ENCODE measurements around the gene CLDN8. TPM values are rescaled to one million over a fixed set of nuclear protein-coding genes. Genes with fewer than 3 reads are reported as not detected.

Gene CLDN8
- total RNA-seq, 4 donors from 2014 or later, result 8.9 to 55.6 (median 32.6) TPM

GRCh38 chr21:30249936-30250335, 34.0 kb upstream of the CLDN8 start:
- H3K36me3 ChIP-seq, result no peaks in the 10 kb centered on the region
- no peaks in the 10 kb centered on the region for H3K27me3 ChIP-seq
- 74 to 92% methylated on average over 3 of the region's 3 CpGs for WGBS, 2 donors
- no peaks in the 10 kb centered on the region for H3K4me1 ChIP-seq
- no peak for DNase-seq
- no peaks in the 10 kb centered on the region for H3K9me3 ChIP-seq
- no peak overlapping the region for H3K27ac ChIP-seq
- intact Hi-C loops (cut with DNase I), result no loop called here
- H3K4me3 ChIP-seq (replicated peaks in 1 of 3), result no peak overlapping the region
- TF ChIP-seq POLR2A (IDR thresholded peaks at IDR 0.05), result no peak

- DNase-seq, result no peak
- H3K27ac ChIP-seq, result no peak overlapping the region
- H3K9me3 ChIP-seq, result no peaks in the 10 kb centered on the region
- no peaks in the 10 kb centered on the region for H3K27me3 ChIP-seq
- no peaks in the 10 kb centered on the region for H3K4me1 ChIP-seq
- H3K4me3 ChIP-seq (replicated peaks in 1 of 3), result no peak overlapping the region
- intact Hi-C loops (cut with DNase I), result no loop called here
- 85 to 87% methylated on average over 9 of the region's 9 CpGs for WGBS, 2 donors
- no peaks in the 10 kb centered on the region for H3K36me3 ChIP-seq
- TF ChIP-seq POLR2A (IDR thresholded peaks at IDR 0.05) (no peak), CTCF (IDR thresholded peaks at IDR 0.05) (no peak)
Observed at GRCh38 chr21:30248844-30249243, 32.9 kb upstream of the CLDN8 start.

- Histone ChIP-seq H3K27ac (no peak overlapping the region), H3K9me3 (no peaks in the 10 kb centered on the region), H3K36me3 (no peaks in the 10 kb centered on the region), H3K27me3 (no peaks in the 10 kb centered on the region), H3K4me1 (no peaks in the 10 kb centered on the region), H3K4me3 (replicated peaks in 1 of 3) (no peak overlapping the region)
- no peak for DNase-seq
- TF ChIP-seq CTCF (IDR thresholded peaks at IDR 0.05), result no peak
- intact Hi-C loops (cut with DNase I), result no loop called here
Observed at GRCh38 chr21:30245061-30245460, 29.2 kb upstream of the CLDN8 start.

DNA sequence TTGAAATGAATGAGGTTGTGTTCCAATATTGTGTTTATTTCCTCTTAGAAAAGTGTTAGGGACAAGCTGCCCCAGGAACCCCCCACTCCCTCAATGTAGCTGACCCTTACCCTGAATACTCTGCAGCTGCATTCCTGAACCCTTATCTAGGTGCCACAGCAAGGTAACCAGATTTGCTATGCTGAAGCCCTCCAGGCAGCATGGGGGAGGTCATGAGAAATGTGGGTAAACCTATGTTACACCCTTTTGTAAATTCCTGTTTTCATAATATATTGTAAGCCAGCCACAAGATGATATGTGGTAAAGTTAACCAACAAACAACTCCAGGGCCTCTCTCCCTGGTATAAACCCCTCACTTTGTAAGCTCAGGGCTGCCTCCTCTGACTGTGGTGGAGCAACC, 27.8 kb upstream of the CLDN8 start:
- no peaks in the 10 kb centered on the region for H3K36me3 ChIP-seq

DNA sequence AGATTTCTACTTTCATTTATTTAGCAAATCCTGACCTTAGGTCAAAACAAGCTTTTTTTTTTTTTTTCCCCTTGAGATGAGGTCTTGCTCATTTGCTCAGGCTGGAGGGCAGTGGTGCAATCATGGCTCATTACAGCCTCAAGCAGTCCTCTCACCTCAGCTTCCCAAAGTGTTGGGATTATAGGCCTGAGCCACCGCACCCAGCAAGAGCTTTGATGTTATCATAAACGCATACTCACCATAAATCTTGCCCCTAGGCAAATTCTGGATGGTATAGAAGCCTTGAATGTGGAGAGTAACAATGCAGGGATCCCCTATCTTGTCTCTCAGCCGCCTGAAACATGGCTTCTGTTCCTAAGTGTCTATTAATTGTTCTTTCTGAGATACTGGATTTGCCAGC, 24.8 kb upstream of the CLDN8 start:
- H3K27ac ChIP-seq, result no peak overlapping the region
- TF ChIP-seq CTCF (IDR thresholded peaks at IDR 0.05), result no peak
- no peak for TF ChIP-seq POLR2A (IDR thresholded peaks at IDR 0.05)
- H3K36me3 ChIP-seq, result no peaks in the 10 kb centered on the region
- no peak for DNase-seq
- H3K4me1 ChIP-seq, result no peaks in the 10 kb centered on the region
- intact Hi-C loops (cut with DNase I), result no loop called here
- no peaks in the 10 kb centered on the region for H3K27me3 ChIP-seq
- WGBS, 2 donors, result 80 to 82% methylated on average over 3 of the region's 3 CpGs
- H3K4me3 ChIP-seq (replicated peaks in 1 of 3), result no peak overlapping the region
- no peaks in the 10 kb centered on the region for H3K9me3 ChIP-seq

More for the DNA sequence above, 27.8 kb upstream of the CLDN8 start:
- Histone ChIP-seq H3K27ac (no peak overlapping the region), H3K27me3 (no peaks in the 10 kb centered on the region), H3K4me3 (replicated peaks in 1 of 3) (no peak overlapping the region), H3K4me1 (no peaks in the 10 kb centered on the region), H3K9me3 (no peaks in the 10 kb centered on the region)
- intact Hi-C loops (cut with DNase I), result no loop called here
- no peak for DNase-seq
- TF ChIP-seq POLR2A (IDR thresholded peaks at IDR 0.05) (no peak), CTCF (IDR thresholded peaks at IDR 0.05) (no peak)

- H3K4me3 ChIP-seq (replicated peaks in 1 of 3), result no peak overlapping the region
- intact Hi-C loops (cut with DNase I), result no loop called here
- H3K9me3 ChIP-seq, result no peaks in the 10 kb centered on the region
- no peaks in the 10 kb centered on the region for H3K36me3 ChIP-seq
- no peak for TF ChIP-seq POLR2A (IDR thresholded peaks at IDR 0.05)
- no peak for TF ChIP-seq CTCF (IDR thresholded peaks at IDR 0.05)
- WGBS, 2 donors, result 90 to 100% methylated on average over 1 of the region's 1 CpG
- H3K27me3 ChIP-seq, result no peaks in the 10 kb centered on the region
- DNase-seq, result no peak
- H3K27ac ChIP-seq, result no peak overlapping the region
- H3K4me1 ChIP-seq, result no peaks in the 10 kb centered on the region
Observed at GRCh38 chr21:30238168-30238567, 22.3 kb upstream of the CLDN8 start.
